ENCODE measurements around the gene RAI1. TPM values are rescaled to one million over a fixed set of nuclear protein-coding genes. Genes with fewer than 3 reads are reported as not detected.

RAI1 gene
- total and polyA plus RNA-seq, 2 of the 13 experiments (the other 11 are each of a cell fraction or from before 2014, with no cell fraction given) = 3.4 to 5.2 TPM

- TF ChIP-seq DNMT3B (CRISPR knock-in tag; conservative IDR thresholded peaks at IDR 0.05) (no peak), ZNF274 (CRISPR knock-in tag; IDR thresholded peaks at IDR 0.05) (no peak), ZBTB4 (CRISPR knock-in tag; IDR thresholded peaks at IDR 0.05; ENCODE audit: borderline replicate concordance) (no peak), IRF1 (CRISPR knock-in tag; IDR thresholded peaks at IDR 0.05; ENCODE audit: low read depth) (no peak), ZNF124 (CRISPR knock-in tag; IDR thresholded peaks at IDR 0.05) (no peak), ZBTB25 (CRISPR knock-in tag; IDR thresholded peaks at IDR 0.05) (no peak), ZNF543 (CRISPR knock-in tag; IDR thresholded peaks at IDR 0.05) (no peak), ZNF879 (CRISPR knock-in tag; IDR thresholded peaks at IDR 0.05) (no peak), NFAT5 (CRISPR knock-in tag; IDR thresholded peaks at IDR 0.05) (peak; percentile 9; the same call in 1 of the 2 replicates), NFKBIZ (CRISPR knock-in tag; IDR thresholded peaks at IDR 0.05) (peak; percentile 31; the same call in 1 of the 2 replicates), BRF2 (CRISPR knock-in tag; IDR thresholded peaks at IDR 0.05) (no peak), FLYWCH1 (CRISPR knock-in tag; IDR thresholded peaks at IDR 0.05) (no peak), ZFP36 (IDR thresholded peaks at IDR 0.05; ENCODE audit: borderline replicate concordance, low read depth, low read length, partially characterized antibody) (no peak), SUZ12 (IDR thresholded peaks at IDR 0.05; ENCODE audit: low read depth, low read length) (no peak), PHF5A (CRISPR knock-in tag; IDR thresholded peaks at IDR 0.05; ENCODE audit: low read depth, unreplicated experiment) (no peak), ZNF552 (CRISPR knock-in tag; IDR thresholded peaks at IDR 0.05; ENCODE audit: borderline replicate concordance) (no peak), CEBPB (IDR thresholded peaks at IDR 0.05; ENCODE audit: borderline replicate concordance, low read depth, low read length) (no peak)
Measured at GRCh38 chr17:17693253-17694168, 12.3 kb downstream of the RAI1 start (continued).

Data from HepG2 (cell line).